WTC11 (cell line): ENCODE measurements around the gene FIZ1.

Source experiments
- NFE2L1 ChIP-seq: sonication (generic); formaldehyde crosslinking; IDR thresholded peaks from 2 replicates; pipeline ENCODE4 v1.8.1; 2023; ENCODE audit warnings: missing genetic modification reagents
- NR1H2 ChIP-seq: sonication (generic); formaldehyde crosslinking; IDR thresholded peaks from 2 replicates; pipeline ENCODE4 v1.9.0; 2021; ENCODE audit warnings: mild to moderate bottlenecking, moderate library complexity, missing genetic modification reagents
- NR2C2 ChIP-seq: sonication (generic); formaldehyde crosslinking; IDR thresholded peaks from 2 replicates; pipeline ENCODE4 v1.8.0; 2022; ENCODE audit warnings: mild to moderate bottlenecking, missing genetic modification reagents
- PRDM15 ChIP-seq: sonication (generic); formaldehyde crosslinking; IDR thresholded peaks from 2 replicates; pipeline ENCODE4 v1.8.0; 2022; ENCODE audit warnings: missing genetic modification reagents
- TF ChIP-seq, protein P1 (sequence below): fragments of 250-450 bp; sonication (Bioruptor Pico); IDR thresholded peaks from 2 replicates; pipeline ENCODE4 v1.9.0; 2021; ENCODE audit warnings: moderate library complexity, mild to moderate bottlenecking, inconsistent platforms, borderline replicate concordance

- no peak for TF ChIP-seq NR2C2 (CRISPR knock-in tag)
- TF ChIP-seq PRDM15 (CRISPR knock-in tag): no peak
- TF ChIP-seq, protein P1, sequence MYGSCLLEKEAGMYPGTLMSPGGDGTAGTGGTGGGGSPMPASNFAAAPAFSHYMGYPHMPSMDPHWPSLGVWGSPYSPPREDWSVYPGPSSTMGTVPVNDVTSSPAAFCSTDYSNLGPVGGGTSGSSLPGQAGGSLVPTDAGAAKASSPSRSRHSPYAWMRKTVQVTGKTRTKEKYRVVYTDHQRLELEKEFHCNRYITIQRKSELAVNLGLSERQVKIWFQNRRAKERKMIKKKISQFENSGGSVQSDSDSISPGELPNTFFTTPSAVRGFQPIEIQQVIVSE (CRISPR knock-in tag): no peak
- TF ChIP-seq NFE2L1 (CRISPR knock-in tag): no peak
- TF ChIP-seq NR1H2 (CRISPR knock-in tag): no peak
These were observed 15.6 kb upstream of the FIZ1 start for GRCh38 chr19:55614711-55615542.
